GM12878 (cell line): ENCODE results near the gene ELL. TPM values are rescaled to one million over a fixed set of nuclear protein-coding genes. Genes with fewer than 3 reads are reported as not detected.

Source experiments
- ATF2 ChIP-seq: IDR thresholded peaks from 2 replicates; pipeline ENCODE4 v1.6.1; 2012; ENCODE audit warnings: low read length, inconsistent platforms
- MLLT1 ChIP-seq: fragments of 450-650 bp; IDR thresholded peaks from 2 replicates; pipeline ENCODE4 v1.6.1; 2016; ENCODE audit warnings: mild to moderate bottlenecking
- MTA3 ChIP-seq: IDR thresholded peaks from 2 replicates; pipeline ENCODE4 v1.6.1; 2012; ENCODE audit warnings: low read length, inconsistent platforms, borderline replicate concordance
- NFIC ChIP-seq: IDR thresholded peaks from 2 replicates; pipeline ENCODE4 v1.6.1; 2012; ENCODE audit warnings: low read depth, mild to moderate bottlenecking, inconsistent platforms, low read length, moderate library complexity
- PBX3 ChIP-seq: IDR thresholded peaks from 2 replicates; pipeline ENCODE4 v1.6.1; 2011; ENCODE audit warnings: mild to moderate bottlenecking, low read depth, low read length, moderate library complexity; ENCODE audit not compliant: insufficient replicate concordance
- RELA ChIP-seq: fragments of 450-650 bp; IDR thresholded peaks from 2 replicates; pipeline ENCODE4 v1.8.0; 2014; ENCODE audit warnings: borderline replicate concordance; ENCODE audit not compliant: partially characterized antibody
- SREBF1 ChIP-seq: IDR thresholded peaks from 2 replicates; pipeline ENCODE4 v1.6.1; 2012; ENCODE audit warnings: mild to moderate bottlenecking, low read length
- TCF7 ChIP-seq: IDR thresholded peaks from 2 replicates; pipeline ENCODE4 v1.6.1; 2014; ENCODE audit warnings: antibody characterized with exemption, borderline replicate concordance
- ZBTB11 ChIP-seq: fragments of 450-650 bp; formaldehyde crosslinking; IDR thresholded peaks from 2 replicates; pipeline ENCODE4 v1.5.0; 2022; ENCODE audit warnings: mild to moderate bottlenecking, missing genetic modification characterization
- ZNF592 ChIP-seq: fragments of 450-650 bp; IDR thresholded peaks from 2 replicates; pipeline ENCODE4 v1.6.1; 2017; ENCODE audit warnings: mild to moderate bottlenecking, moderate library complexity
- ZNF687 ChIP-seq: fragments of 450-650 bp; IDR thresholded peaks from 2 replicates; pipeline ENCODE4 v1.6.1; 2017; ENCODE audit warnings: mild to moderate bottlenecking, moderate library complexity
- polyA plus RNA-seq, 11 experiments: library from polyadenylated mRNA; depleted of rRNA in 4 of 11; unstranded in 6 of 11; stranded (reverse) in 5 of 11; fragments of >200 nt; fragmentation: Nextera tagmentation in 4 of 11; fragmentation: Illumina TruSeq in 1 of 11; extraction: Ambion mirVana in 4 of 11; extraction: Trizol in 1 of 11; gene quantifications; 1 replicate in 1 of 11; 2 replicates in 10 of 11; pipeline versions ENCODE4 v1.2.1 to v1.2.3, GENCODE V29; 2011 to 2016; ENCODE audit warnings: inconsistent platforms in 2 of 11, missing spikeins in 2 of 11, low read depth in 1 of 11
- total RNA-seq, 4 experiments: library from RNA; depleted of rRNA in 3 of 4; stranded (reverse); fragments of >200 nt in 3 of 4; fragmentation: Illumina TruSeq in 1 of 4; extraction: Trizol in 1 of 4; gene quantifications; 2 replicates each; pipeline versions ENCODE4 v1.2.1 to v1.2.3, GENCODE V29; 2013 to 2021

Gene ELL
- total and polyA plus RNA-seq, 10 of the 15 experiments (the other 5 are each of a cell fraction or from before 2014, with no cell fraction given), result 0.91 to 25.0 (median 9.1) TPM

GRCh38 chr19:18557411-18558201 lies 35.7 kb upstream of the ELL start, which contains the start of gene KXD1 (continued):
- no peak for TF ChIP-seq ZBTB11
- TF ChIP-seq ZNF592, result no peak
- TF ChIP-seq PBX3, result no peak
- TF ChIP-seq SREBF1, result no peak
- TF ChIP-seq RELA, result no peak
- TF ChIP-seq TCF7, result no peak
- TF ChIP-seq ZNF687, result peak; percentile 92; the same call in 1 of the 2 replicates
- peak; percentile 68 for TF ChIP-seq MLLT1
- TF ChIP-seq ATF2, result no peak
- no peak for TF ChIP-seq NFIC
- TF ChIP-seq MTA3, result no peak
